ENCODE data around the gene APLP2.

DNA sequence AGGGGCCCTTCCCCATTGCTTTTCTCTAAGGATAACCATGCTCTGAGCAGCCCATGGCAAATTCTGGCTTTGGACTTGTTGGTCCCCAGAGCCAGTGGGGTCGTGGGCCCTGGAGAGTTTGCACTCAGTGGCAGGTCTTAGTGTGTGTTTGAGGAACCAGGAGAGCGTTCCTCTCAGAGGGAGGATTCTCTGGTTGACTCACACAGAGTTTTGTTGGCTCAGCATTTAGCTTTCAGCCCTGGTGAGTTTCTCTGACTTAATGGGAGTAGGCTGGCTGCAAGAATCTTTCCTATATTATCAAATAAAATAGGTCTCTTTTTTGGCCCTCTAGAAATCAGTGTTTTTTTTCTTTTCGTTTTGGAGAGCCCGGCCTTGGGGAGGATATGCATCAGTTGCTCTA lies 110.8 kb downstream of the APLP2 start:
- TF ChIP-seq, protein P1, sequence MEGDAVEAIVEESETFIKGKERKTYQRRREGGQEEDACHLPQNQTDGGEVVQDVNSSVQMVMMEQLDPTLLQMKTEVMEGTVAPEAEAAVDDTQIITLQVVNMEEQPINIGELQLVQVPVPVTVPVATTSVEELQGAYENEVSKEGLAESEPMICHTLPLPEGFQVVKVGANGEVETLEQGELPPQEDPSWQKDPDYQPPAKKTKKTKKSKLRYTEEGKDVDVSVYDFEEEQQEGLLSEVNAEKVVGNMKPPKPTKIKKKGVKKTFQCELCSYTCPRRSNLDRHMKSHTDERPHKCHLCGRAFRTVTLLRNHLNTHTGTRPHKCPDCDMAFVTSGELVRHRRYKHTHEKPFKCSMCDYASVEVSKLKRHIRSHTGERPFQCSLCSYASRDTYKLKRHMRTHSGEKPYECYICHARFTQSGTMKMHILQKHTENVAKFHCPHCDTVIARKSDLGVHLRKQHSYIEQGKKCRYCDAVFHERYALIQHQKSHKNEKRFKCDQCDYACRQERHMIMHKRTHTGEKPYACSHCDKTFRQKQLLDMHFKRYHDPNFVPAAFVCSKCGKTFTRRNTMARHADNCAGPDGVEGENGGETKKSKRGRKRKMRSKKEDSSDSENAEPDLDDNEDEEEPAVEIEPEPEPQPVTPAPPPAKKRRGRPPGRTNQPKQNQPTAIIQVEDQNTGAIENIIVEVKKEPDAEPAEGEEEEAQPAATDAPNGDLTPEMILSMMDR (IDR thresholded peaks at IDR 0.05 in 8 of 11, conservative IDR thresholded peaks at IDR 0.05 in 3 of 11), result no peak
- TF ChIP-seq POLR2A (IDR thresholded peaks at IDR 0.05) (no peak), POLR2AphosphoS5 (IDR thresholded peaks at IDR 0.05) (no peak)
